ENCODE results near the gene RRBP1. TPM values are rescaled to one million over a fixed set of nuclear protein-coding genes. Genes with fewer than 3 reads are reported as not detected.
A peak's percentile ranks its signal among the peaks of the same experiment; 100 is the strongest.

RRBP1 gene
- total RNA-seq, 1 experiment from 2014 or later, result 3.7 TPM

GRCh38 chr20:17653835-17654648 lies 28.0 kb downstream of the RRBP1 start:
- Histone ChIP-seq H3K27ac (ENCODE audit: low read length) (no peak overlapping the region), H3K9me2 (replicated peaks; ENCODE audit: insufficient read depth, low read length) (no peaks in the 10 kb centered on the region), H3K9me3 (ENCODE audit: low read length) (no peaks in the 10 kb centered on the region), H3K27me3 (ENCODE audit: low read length) (no peaks in the 10 kb centered on the region), H2AFZ (ENCODE audit: low read length) (no peak overlapping the region), H3K4me3 (ENCODE audit: low read length) (no peak overlapping the region), H3K79me2 (ENCODE audit: low read length) (no peaks in the 10 kb centered on the region), H3K9ac (ENCODE audit: low read length) (no peak overlapping the region), H3K4me1 (ENCODE audit: low read length) (no peaks in the 10 kb centered on the region), H3K4me2 (ENCODE audit: low read depth, low read length, poor library complexity, severe bottlenecking) (no peak overlapping the region), H4K20me1 (ENCODE audit: insufficient read depth, low read depth, low read length) (peaks cover 15% of the 10 kb centered on the region; the same call in 1 of the 2 replicates), H3K36me3 (ENCODE audit: insufficient read depth, low read length) (no peaks in the 10 kb centered on the region)
- no peak for DNase-seq

DNA sequence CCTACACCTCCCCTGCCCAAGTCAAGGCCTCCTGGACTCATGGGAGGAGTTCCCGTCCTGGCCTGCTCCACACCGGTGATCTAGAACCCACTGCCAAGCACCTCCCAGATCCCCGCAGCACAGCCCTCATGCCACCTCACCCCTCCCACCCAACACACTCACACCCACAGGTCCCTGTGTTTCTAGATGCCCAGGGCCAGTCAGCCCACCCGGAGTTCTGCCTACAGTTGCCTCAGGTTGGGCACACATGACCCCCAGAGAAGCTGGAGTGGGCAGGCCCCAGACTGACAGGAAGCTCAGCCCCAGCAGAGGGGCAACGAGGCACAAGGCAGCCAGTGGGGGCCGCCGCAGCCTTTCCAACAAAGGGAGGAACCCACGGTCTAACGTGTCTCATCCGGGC lies 29.6 kb downstream of the RRBP1 start:
- no peak overlapping the region for H2AFZ ChIP-seq (ENCODE audit: low read length)
- H3K9me2 ChIP-seq (replicated peaks; ENCODE audit: insufficient read depth, low read length), result no peaks in the 10 kb centered on the region
- no peak overlapping the region for H3K9ac ChIP-seq (ENCODE audit: low read length)
- H3K4me1 ChIP-seq (ENCODE audit: low read length), result no peaks in the 10 kb centered on the region
- H3K27ac ChIP-seq (ENCODE audit: low read length), result no peak overlapping the region
- DNase-seq, result no peak
- no peak overlapping the region for H3K4me2 ChIP-seq (ENCODE audit: low read depth, low read length, poor library complexity, severe bottlenecking)
- H4K20me1 ChIP-seq (ENCODE audit: insufficient read depth, low read depth, low read length), result peaks cover 24% of the 10 kb centered on the region; the same call in 1 of the 2 replicates
- H3K79me2 ChIP-seq (ENCODE audit: low read length), result no peaks in the 10 kb centered on the region
- H3K36me3 ChIP-seq (ENCODE audit: insufficient read depth, low read length), result no peaks in the 10 kb centered on the region
- H3K4me3 ChIP-seq (ENCODE audit: low read length), result no peak overlapping the region
- no peaks in the 10 kb centered on the region for H3K27me3 ChIP-seq (ENCODE audit: low read length)
- no peaks in the 10 kb centered on the region for H3K9me3 ChIP-seq (ENCODE audit: low read length)

DNA sequence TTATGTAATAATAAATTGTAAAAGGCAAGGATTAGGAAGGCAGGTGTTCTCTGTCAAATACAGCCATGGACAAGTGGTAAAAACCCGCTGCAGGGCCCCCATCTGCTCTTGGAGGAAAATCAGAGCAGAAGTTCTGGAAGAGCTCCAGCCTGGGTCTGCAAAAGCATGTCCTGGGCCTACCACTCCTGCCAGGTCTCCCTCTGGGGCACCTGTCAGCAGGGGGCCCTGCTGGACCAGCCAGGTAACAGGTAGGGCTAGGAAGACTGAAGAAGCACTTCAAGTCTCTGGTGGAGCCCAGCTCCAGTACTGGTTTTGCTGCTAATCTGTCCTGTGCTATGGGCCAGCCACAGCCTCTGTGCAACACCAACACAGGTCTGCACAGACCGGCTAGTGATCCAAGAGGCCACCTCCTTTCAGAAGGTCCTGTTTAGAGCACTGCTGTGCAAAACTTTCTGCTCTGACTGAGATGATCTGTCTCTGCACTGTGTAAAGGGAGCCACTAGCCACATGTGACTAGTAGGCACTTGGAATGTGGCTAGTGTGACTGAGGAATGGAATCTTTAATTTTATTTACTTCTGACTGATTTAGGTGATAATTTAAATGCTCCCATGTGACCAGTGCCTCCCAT lies 30.2 kb downstream of the RRBP1 start:
- no peak overlapping the region for H3K4me2 ChIP-seq (ENCODE audit: low read depth, low read length, poor library complexity, severe bottlenecking)
- no peaks in the 10 kb centered on the region for H3K4me1 ChIP-seq (ENCODE audit: low read length)
- H3K9ac ChIP-seq (ENCODE audit: low read length), result no peak overlapping the region
- no peak for DNase-seq
- no peaks in the 10 kb centered on the region for H3K9me2 ChIP-seq (replicated peaks; ENCODE audit: insufficient read depth, low read length)
- no peaks in the 10 kb centered on the region for H3K36me3 ChIP-seq (ENCODE audit: insufficient read depth, low read length)
- no peaks in the 10 kb centered on the region for H3K27me3 ChIP-seq (ENCODE audit: low read length)
- H3K4me3 ChIP-seq (ENCODE audit: low read length), result no peak overlapping the region
- H4K20me1 ChIP-seq (ENCODE audit: insufficient read depth, low read depth, low read length), result peaks cover 29% of the 10 kb centered on the region; the same call in 1 of the 2 replicates
- H3K79me2 ChIP-seq (ENCODE audit: low read length), result no peaks in the 10 kb centered on the region
- no peak overlapping the region for H2AFZ ChIP-seq (ENCODE audit: low read length)
- no peaks in the 10 kb centered on the region for H3K9me3 ChIP-seq (ENCODE audit: low read length)
- no peak overlapping the region for H3K27ac ChIP-seq (ENCODE audit: low read length)

GRCh38 chr20:17651129-17651759 lies 30.8 kb downstream of the RRBP1 start:
- no peaks in the 10 kb centered on the region for H3K27me3 ChIP-seq (ENCODE audit: low read length)
- no peak overlapping the region for H3K27ac ChIP-seq (ENCODE audit: low read length)
- no peaks in the 10 kb centered on the region for H3K9me2 ChIP-seq (replicated peaks; ENCODE audit: insufficient read depth, low read length)
- H3K79me2 ChIP-seq (ENCODE audit: low read length), result no peaks in the 10 kb centered on the region
- no peaks in the 10 kb centered on the region for H3K36me3 ChIP-seq (ENCODE audit: insufficient read depth, low read length)
- no peak overlapping the region for H3K4me3 ChIP-seq (ENCODE audit: low read length)
- no peak overlapping the region for H3K4me2 ChIP-seq (ENCODE audit: low read depth, low read length, poor library complexity, severe bottlenecking)
- H2AFZ ChIP-seq (ENCODE audit: low read length), result no peak overlapping the region
- no peaks in the 10 kb centered on the region for H3K9me3 ChIP-seq (ENCODE audit: low read length)
- DNase-seq, result no peak
- H4K20me1 ChIP-seq (ENCODE audit: insufficient read depth, low read depth, low read length), result peaks cover 31% of the 10 kb centered on the region; the same call in 1 of the 2 replicates
- H3K4me1 ChIP-seq (ENCODE audit: low read length), result no peaks in the 10 kb centered on the region
- no peak overlapping the region for H3K9ac ChIP-seq (ENCODE audit: low read length)

- Histone ChIP-seq H3K4me1 (ENCODE audit: low read length) (no peaks in the 10 kb centered on the region), H3K9me2 (replicated peaks; ENCODE audit: insufficient read depth, low read length) (no peaks in the 10 kb centered on the region), H3K27ac (ENCODE audit: low read length) (no peak overlapping the region), H3K9ac (ENCODE audit: low read length) (no peak overlapping the region), H3K36me3 (ENCODE audit: insufficient read depth, low read length) (no peaks in the 10 kb centered on the region), H4K20me1 (ENCODE audit: insufficient read depth, low read depth, low read length) (peaks cover 31% of the 10 kb centered on the region; the same call in 1 of the 2 replicates), H2AFZ (ENCODE audit: low read length) (no peak overlapping the region), H3K9me3 (ENCODE audit: low read length) (no peaks in the 10 kb centered on the region), H3K79me2 (ENCODE audit: low read length) (no peaks in the 10 kb centered on the region), H3K4me2 (ENCODE audit: low read depth, low read length, poor library complexity, severe bottlenecking) (no peak overlapping the region), H3K4me3 (ENCODE audit: low read length) (no peak overlapping the region), H3K27me3 (ENCODE audit: low read length) (no peaks in the 10 kb centered on the region)
- DNase-seq, result no peak
Observed at GRCh38 chr20:17650301-17651128, 31.5 kb downstream of the RRBP1 start.

DNA sequence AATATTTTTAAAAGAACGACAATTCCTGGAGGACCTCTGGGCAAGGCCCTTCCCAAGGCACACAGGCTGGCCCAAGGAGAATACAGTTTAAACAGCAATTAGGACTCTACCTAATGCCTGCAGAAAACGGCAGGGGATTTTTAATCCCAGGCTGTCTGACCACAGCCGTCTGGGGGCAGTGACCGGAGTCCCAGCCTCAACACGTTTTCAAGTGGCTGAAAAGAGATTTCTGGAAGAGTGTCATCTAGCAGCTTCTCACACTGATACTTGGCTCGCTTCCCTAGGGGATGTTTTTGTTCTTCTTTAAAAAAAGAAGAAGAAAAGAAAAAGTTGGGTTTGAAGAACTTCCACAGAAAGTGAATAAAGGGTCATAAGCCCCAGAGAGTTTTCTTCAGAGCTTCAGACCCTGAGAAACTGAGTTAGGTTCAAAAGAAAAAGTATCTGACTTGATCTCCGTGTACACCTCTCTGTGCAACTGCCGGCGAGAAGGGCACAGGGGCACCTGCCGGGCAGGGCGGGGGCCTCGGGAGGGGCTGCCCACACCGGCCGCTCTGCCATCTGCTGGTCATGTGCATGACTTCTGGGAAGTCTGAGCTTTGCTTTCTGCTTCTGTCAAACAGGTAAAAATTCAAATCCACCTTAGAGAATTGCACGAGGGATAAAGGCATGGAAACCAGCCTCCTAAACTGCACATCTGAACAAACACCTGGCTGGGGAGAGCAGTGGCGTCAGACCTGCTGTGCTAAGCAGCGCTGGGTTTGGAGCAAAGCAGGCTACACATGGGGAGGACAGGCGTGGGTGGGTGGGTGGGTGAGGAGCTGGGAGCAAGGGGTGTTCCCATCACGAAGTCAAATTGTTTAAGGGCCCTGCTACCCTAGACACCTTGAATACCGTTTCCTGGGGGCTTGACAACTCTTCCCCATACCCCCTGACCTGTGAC lies 33.0 kb downstream of the RRBP1 start:
- no peak overlapping the region for H3K9ac ChIP-seq (ENCODE audit: low read length)
- H3K27me3 ChIP-seq (ENCODE audit: low read length), result no peaks in the 10 kb centered on the region
- H3K9me2 ChIP-seq (replicated peaks; ENCODE audit: insufficient read depth, low read length), result no peaks in the 10 kb centered on the region
- H3K4me3 ChIP-seq (ENCODE audit: low read length), result no peak overlapping the region
- no peak overlapping the region for H3K4me2 ChIP-seq (ENCODE audit: low read depth, low read length, poor library complexity, severe bottlenecking)
- H2AFZ ChIP-seq (ENCODE audit: low read length), result no peak overlapping the region
- H4K20me1 ChIP-seq (ENCODE audit: insufficient read depth, low read depth, low read length), result peaks cover 30% of the 10 kb centered on the region; the same call in 1 of the 2 replicates
- no peaks in the 10 kb centered on the region for H3K9me3 ChIP-seq (ENCODE audit: low read length)
- H3K4me1 ChIP-seq (ENCODE audit: low read length), result no peaks in the 10 kb centered on the region
- no peaks in the 10 kb centered on the region for H3K79me2 ChIP-seq (ENCODE audit: low read length)
- H3K36me3 ChIP-seq (ENCODE audit: insufficient read depth, low read length), result no peaks in the 10 kb centered on the region
- no peak overlapping the region for H3K27ac ChIP-seq (ENCODE audit: low read length)
- DNase-seq, result peak; percentile 57

GRCh38 chr20:17648315-17648646 lies 33.8 kb downstream of the RRBP1 start:
- Histone ChIP-seq H3K4me3 (ENCODE audit: low read length) (no peak overlapping the region), H3K4me2 (ENCODE audit: low read depth, low read length, poor library complexity, severe bottlenecking) (no peak overlapping the region), H3K4me1 (ENCODE audit: low read length) (no peaks in the 10 kb centered on the region), H3K9ac (ENCODE audit: low read length) (no peak overlapping the region), H3K79me2 (ENCODE audit: low read length) (no peaks in the 10 kb centered on the region), H3K9me2 (replicated peaks; ENCODE audit: insufficient read depth, low read length) (no peaks in the 10 kb centered on the region), H3K36me3 (ENCODE audit: insufficient read depth, low read length) (no peaks in the 10 kb centered on the region), H3K9me3 (ENCODE audit: low read length) (no peaks in the 10 kb centered on the region), H2AFZ (ENCODE audit: low read length) (no peak overlapping the region), H3K27ac (ENCODE audit: low read length) (no peak overlapping the region), H3K27me3 (ENCODE audit: low read length) (no peaks in the 10 kb centered on the region), H4K20me1 (ENCODE audit: insufficient read depth, low read depth, low read length) (peaks cover 26% of the 10 kb centered on the region; the same call in 1 of the 2 replicates)
- no peak for DNase-seq

Measured in Karpas-422 (cell line).